ENCODE results near the gene MIER1.

The MIER1 gene

GRCh38 chr1:66982561-66983260 lies 57.9 kb downstream of the MIER1 start:
- H3K4me2 ChIP-seq (ENCODE audit: low read depth, low read length, poor library complexity, severe bottlenecking) = no peak overlapping the region
- H3K4me3 ChIP-seq (ENCODE audit: insufficient read depth, low read length, poor library complexity, severe bottlenecking) = no peak overlapping the region
- peaks cover 61% of the 10 kb centered on the region for H3K36me3 ChIP-seq (ENCODE audit: low read length)
- no peaks in the 10 kb centered on the region for H3K27me3 ChIP-seq (ENCODE audit: low read length)
- no peak overlapping the region for H3K9ac ChIP-seq (ENCODE audit: low read length)
- H2AFZ ChIP-seq (ENCODE audit: low read depth, low read length, severe bottlenecking) = no peak overlapping the region
- H3K27ac ChIP-seq (ENCODE audit: low read depth, low read length) = no peak overlapping the region
- H3F3A ChIP-seq (ENCODE audit: insufficient read depth) = peaks cover 16% of the 10 kb centered on the region; the same call in 1 of the 2 replicates
- no peak for TF ChIP-seq EZH2phosphoT487 (conservative IDR thresholded peaks at IDR 0.05; ENCODE audit: low read length)
- no peak for TF ChIP-seq CTCF (IDR thresholded peaks at IDR 0.05; ENCODE audit: insufficient read depth, low read length, poor library complexity, severe bottlenecking)
- H4K20me1 ChIP-seq (ENCODE audit: low read depth, low read length) = no peaks in the 10 kb centered on the region
- H3K9me2 ChIP-seq (replicated peaks; ENCODE audit: insufficient read depth, low read length) = no peaks in the 10 kb centered on the region
- H3K79me2 ChIP-seq (ENCODE audit: insufficient read depth, low read length) = no peaks in the 10 kb centered on the region
- no peaks in the 10 kb centered on the region for H3K9me3 ChIP-seq (ENCODE audit: insufficient read depth, low read length)

- Histone ChIP-seq H2AFZ (ENCODE audit: low read depth, low read length, severe bottlenecking) (no peak overlapping the region), H4K20me1 (ENCODE audit: low read depth, low read length) (no peaks in the 10 kb centered on the region), H3K79me2 (ENCODE audit: insufficient read depth, low read length) (no peaks in the 10 kb centered on the region), H3K27me3 (ENCODE audit: low read length) (no peaks in the 10 kb centered on the region), H3K36me3 (ENCODE audit: low read length) (peaks cover 52% of the 10 kb centered on the region), H3K4me2 (ENCODE audit: low read depth, low read length, poor library complexity, severe bottlenecking) (no peak overlapping the region), H3K9me3 (ENCODE audit: insufficient read depth, low read length) (no peaks in the 10 kb centered on the region), H3K4me3 (ENCODE audit: insufficient read depth, low read length, poor library complexity, severe bottlenecking) (no peak overlapping the region), H3K27ac (ENCODE audit: low read depth, low read length) (no peak overlapping the region), H3K9me2 (replicated peaks; ENCODE audit: insufficient read depth, low read length) (no peaks in the 10 kb centered on the region), H3F3A (ENCODE audit: insufficient read depth) (peaks cover 30% of the 10 kb centered on the region), H3K9ac (ENCODE audit: low read length) (no peak overlapping the region)
- no peak for TF ChIP-seq EZH2phosphoT487 (conservative IDR thresholded peaks at IDR 0.05; ENCODE audit: low read length)
- no peak for TF ChIP-seq CTCF (IDR thresholded peaks at IDR 0.05; ENCODE audit: insufficient read depth, low read length, poor library complexity, severe bottlenecking)
Measured at GRCh38 chr1:66984491-66984890, 59.7 kb downstream of the MIER1 start.

GRCh38 chr1:66985835-66986234 lies 61.0 kb downstream of the MIER1 start:
- no peak overlapping the region for H3K9ac ChIP-seq (ENCODE audit: low read length)
- no peaks in the 10 kb centered on the region for H3K9me3 ChIP-seq (ENCODE audit: insufficient read depth, low read length)
- H3K27me3 ChIP-seq (ENCODE audit: low read length) = no peaks in the 10 kb centered on the region
- H3K4me3 ChIP-seq (ENCODE audit: insufficient read depth, low read length, poor library complexity, severe bottlenecking) = no peak overlapping the region
- H3K9me2 ChIP-seq (replicated peaks; ENCODE audit: insufficient read depth, low read length) = no peaks in the 10 kb centered on the region
- H3K79me2 ChIP-seq (ENCODE audit: insufficient read depth, low read length) = no peaks in the 10 kb centered on the region
- H3K36me3 ChIP-seq (ENCODE audit: low read length) = peaks cover 43% of the 10 kb centered on the region
- H3F3A ChIP-seq (ENCODE audit: insufficient read depth) = peaks cover 30% of the 10 kb centered on the region
- no peak overlapping the region for H3K27ac ChIP-seq (ENCODE audit: low read depth, low read length)
- no peak overlapping the region for H2AFZ ChIP-seq (ENCODE audit: low read depth, low read length, severe bottlenecking)
- no peaks in the 10 kb centered on the region for H4K20me1 ChIP-seq (ENCODE audit: low read depth, low read length)
- TF ChIP-seq EZH2phosphoT487 (conservative IDR thresholded peaks at IDR 0.05; ENCODE audit: low read length) (no peak), CTCF (IDR thresholded peaks at IDR 0.05; ENCODE audit: insufficient read depth, low read length, poor library complexity, severe bottlenecking) (no peak)
- H3K4me2 ChIP-seq (ENCODE audit: low read depth, low read length, poor library complexity, severe bottlenecking) = no peak overlapping the region

All from SU-DHL-6 (cell line).